OCI-LY7 (cell line): ENCODE results near the gene ATG16L2.

Source experiments
- EZH2phosphoT487 ChIP-seq: fragments of 200-600 bp; sonication (generic); IDR thresholded peaks from 2 replicates; pipeline ENCODE4 v1.6.1; 2018; ENCODE audit warnings: low read depth, borderline replicate concordance, mild to moderate bottlenecking, mixed run types, antibody characterized with exemption, low read length, moderate library complexity, mixed read lengths
- TF ChIP-seq, protein P1 (sequence below): fragments of 200-600 bp; sonication (generic); conservative IDR thresholded peaks from 2 replicates; pipeline ENCODE4 v1.5.1; 2014; ENCODE audit warnings: mild to moderate bottlenecking, antibody characterized with exemption, low read length, moderate library complexity, mixed read lengths

DNA sequence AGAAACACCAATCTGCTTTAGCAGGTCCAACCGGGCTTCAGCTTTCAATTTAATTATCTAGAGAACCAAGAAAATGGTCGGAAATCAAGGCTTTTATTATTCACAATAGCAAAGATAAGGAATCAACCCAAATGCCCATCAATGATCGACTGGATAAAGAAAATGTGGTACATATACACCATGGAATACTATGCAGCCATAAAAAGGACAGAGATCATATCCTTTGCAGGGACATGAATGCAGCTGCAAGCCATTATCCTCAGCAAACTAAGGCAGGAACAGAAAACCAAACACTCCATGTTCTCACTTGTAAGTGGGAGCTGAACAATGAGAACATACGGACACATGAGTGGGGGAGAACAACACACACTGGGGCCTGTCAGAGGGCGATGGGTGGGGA, 53.8 kb downstream of the ATG16L2 start:
- TF ChIP-seq, protein P1, sequence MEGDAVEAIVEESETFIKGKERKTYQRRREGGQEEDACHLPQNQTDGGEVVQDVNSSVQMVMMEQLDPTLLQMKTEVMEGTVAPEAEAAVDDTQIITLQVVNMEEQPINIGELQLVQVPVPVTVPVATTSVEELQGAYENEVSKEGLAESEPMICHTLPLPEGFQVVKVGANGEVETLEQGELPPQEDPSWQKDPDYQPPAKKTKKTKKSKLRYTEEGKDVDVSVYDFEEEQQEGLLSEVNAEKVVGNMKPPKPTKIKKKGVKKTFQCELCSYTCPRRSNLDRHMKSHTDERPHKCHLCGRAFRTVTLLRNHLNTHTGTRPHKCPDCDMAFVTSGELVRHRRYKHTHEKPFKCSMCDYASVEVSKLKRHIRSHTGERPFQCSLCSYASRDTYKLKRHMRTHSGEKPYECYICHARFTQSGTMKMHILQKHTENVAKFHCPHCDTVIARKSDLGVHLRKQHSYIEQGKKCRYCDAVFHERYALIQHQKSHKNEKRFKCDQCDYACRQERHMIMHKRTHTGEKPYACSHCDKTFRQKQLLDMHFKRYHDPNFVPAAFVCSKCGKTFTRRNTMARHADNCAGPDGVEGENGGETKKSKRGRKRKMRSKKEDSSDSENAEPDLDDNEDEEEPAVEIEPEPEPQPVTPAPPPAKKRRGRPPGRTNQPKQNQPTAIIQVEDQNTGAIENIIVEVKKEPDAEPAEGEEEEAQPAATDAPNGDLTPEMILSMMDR: no peak
- TF ChIP-seq EZH2phosphoT487: no peak
